Measurements from ENCODE around the gene SCARB1. TPM values are rescaled to one million over a fixed set of nuclear protein-coding genes. Genes with fewer than 3 reads are reported as not detected.

SCARB1 gene
- total RNA-seq, 2 experiments from 2014 or later = 18.2 to 18.3 TPM

DNA sequence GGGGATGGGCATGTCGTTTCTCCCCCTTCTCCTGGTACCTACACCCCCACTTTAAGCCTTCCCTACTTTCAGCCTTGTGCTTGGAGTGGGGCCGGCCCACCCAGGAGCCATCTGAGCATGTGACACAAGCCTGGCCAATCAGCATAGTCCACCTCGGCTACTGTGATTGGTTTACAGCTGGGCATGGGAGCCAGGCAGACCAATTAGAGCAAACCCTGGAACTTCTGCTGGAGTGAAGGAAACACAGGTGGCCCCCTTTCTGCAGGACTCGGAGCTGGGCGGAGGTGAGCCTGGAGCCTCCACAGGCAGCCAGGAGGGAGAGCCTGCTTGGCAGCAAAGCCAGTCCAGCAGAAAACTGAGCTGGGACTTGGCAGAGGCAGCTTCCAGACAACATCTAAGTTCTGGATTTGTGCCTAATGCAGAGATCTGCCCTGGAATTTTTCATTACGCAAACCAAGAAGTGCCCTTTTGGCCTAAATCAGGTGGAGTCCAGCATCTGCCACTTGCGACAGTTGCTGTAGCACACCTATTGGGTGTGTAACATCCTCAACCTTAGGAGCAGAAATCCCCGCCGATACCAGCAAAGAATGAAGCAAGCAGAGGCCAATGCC lies 59.5 kb downstream of the SCARB1 start:
- DNase-seq = no peak
- no peak overlapping the region for H3K27ac Mint-ChIP-seq
- intact Hi-C loops (cut with micrococcal nuclease) = no loop called here

DNA sequence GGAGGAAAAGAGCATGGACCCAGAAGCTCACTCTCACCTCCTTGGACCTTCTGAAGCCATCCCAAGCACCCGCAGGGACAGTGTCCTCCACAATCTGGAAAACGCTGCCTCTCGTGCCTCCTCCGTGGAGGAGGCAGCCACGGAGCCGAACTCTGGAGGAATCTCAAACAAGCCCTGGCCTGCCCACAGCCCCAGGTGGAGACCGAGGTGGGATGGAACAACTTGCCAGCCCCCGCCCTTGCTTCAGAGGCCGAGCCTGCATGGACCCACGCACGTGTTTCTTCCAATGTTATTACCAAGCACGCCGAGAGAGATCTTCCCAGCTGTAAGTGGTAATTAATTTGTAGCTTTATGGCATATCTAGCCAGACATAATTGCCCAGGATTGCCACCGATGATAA lies 61.3 kb downstream of the SCARB1 start:
- Mint-ChIP-seq H3K9me3 (no peaks in the 10 kb centered on the region), H3K4me3 (no peak overlapping the region), H3K4me1 (ENCODE audit: low read depth) (no peaks in the 10 kb centered on the region), H3K27ac (no peak overlapping the region), H3K27me3 (ENCODE audit: low read depth) (no peaks in the 10 kb centered on the region), H3K36me3 (ENCODE audit: low read depth) (peaks cover 15% of the 10 kb centered on the region)
- no peak for DNase-seq
- intact Hi-C loops (cut with micrococcal nuclease) = no loop called here
- CTCF ChIA-PET = no interaction called here

More for the DNA sequence above, 59.5 kb downstream of the SCARB1 start:
- CTCF ChIA-PET = no interaction called here
- Mint-ChIP-seq H3K4me3 (no peak overlapping the region), H3K27me3 (ENCODE audit: low read depth) (no peaks in the 10 kb centered on the region), H3K9me3 (no peaks in the 10 kb centered on the region), H3K36me3 (ENCODE audit: low read depth) (peaks cover 6% of the 10 kb centered on the region), H3K4me1 (ENCODE audit: low read depth) (no peaks in the 10 kb centered on the region)

DNA sequence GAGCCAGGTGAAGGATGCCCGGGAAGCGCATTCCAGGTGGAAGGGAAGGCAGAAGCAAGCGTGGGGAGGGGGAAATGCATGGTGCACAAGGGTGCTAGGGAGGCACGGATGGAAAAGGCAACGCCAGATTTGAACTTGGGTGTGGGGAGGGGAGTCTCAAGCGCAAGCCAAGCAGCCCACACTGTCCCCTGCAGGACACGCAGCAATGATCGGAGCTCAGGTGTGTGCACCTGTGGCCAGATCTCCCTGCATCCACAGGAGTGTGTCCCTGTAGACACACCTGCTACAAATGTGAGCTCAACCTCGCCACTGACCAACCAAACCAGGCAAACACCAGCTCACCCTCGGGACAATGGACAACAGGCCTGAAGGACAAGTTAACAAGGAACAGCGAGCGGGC lies 63.2 kb downstream of the SCARB1 start:
- peaks cover 12% of the 10 kb centered on the region for H3K4me1 Mint-ChIP-seq (ENCODE audit: low read depth)
- intact Hi-C loops (cut with micrococcal nuclease) = no loop called here
- H3K27ac Mint-ChIP-seq = no peak overlapping the region
- CTCF ChIA-PET = interaction anchor here (0.5 to 0.7 kb wide), 4 partner anchors 11 to 769 kb away, joined by 3 to 5 read pairs (median 4); no protein-coding TSS in a partner anchor
- no peaks in the 10 kb centered on the region for H3K27me3 Mint-ChIP-seq (ENCODE audit: low read depth)
- no peak for DNase-seq
- peaks cover 13% of the 10 kb centered on the region for H3K36me3 Mint-ChIP-seq (ENCODE audit: low read depth)
- no peak overlapping the region for H3K4me3 Mint-ChIP-seq
- H3K9me3 Mint-ChIP-seq = no peaks in the 10 kb centered on the region

DNA sequence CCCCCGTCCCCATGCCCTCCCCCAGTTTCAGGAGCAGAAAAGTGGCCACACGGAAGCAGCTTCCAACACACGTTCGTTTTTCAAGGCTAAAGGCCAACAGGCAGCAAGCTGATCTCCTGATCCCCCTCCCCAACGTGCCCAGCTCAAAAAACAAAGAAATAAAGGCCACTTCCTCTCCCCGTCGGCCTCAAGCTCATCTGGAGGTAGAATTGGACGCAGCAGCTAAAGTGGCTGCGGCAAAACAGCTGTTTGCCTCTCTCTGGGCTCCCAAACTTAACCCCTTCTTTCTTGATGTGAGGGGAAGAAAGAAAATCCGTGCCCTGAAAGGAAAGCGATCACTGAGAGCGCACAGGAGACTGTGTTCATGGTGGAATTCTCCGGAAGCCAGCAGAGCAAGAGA lies 66.3 kb downstream of the SCARB1 start:
- Mint-ChIP-seq H3K9me3 (no peaks in the 10 kb centered on the region), H3K4me1 (ENCODE audit: low read depth) (peaks cover 13% of the 10 kb centered on the region), H3K4me3 (no peak overlapping the region), H3K36me3 (ENCODE audit: low read depth) (peaks cover 17% of the 10 kb centered on the region), H3K27ac (no peak overlapping the region), H3K27me3 (ENCODE audit: low read depth) (no peaks in the 10 kb centered on the region)
- DNase-seq = no peak
- CTCF ChIA-PET = no interaction called here
- intact Hi-C loops (cut with micrococcal nuclease) = no loop called here

DNA sequence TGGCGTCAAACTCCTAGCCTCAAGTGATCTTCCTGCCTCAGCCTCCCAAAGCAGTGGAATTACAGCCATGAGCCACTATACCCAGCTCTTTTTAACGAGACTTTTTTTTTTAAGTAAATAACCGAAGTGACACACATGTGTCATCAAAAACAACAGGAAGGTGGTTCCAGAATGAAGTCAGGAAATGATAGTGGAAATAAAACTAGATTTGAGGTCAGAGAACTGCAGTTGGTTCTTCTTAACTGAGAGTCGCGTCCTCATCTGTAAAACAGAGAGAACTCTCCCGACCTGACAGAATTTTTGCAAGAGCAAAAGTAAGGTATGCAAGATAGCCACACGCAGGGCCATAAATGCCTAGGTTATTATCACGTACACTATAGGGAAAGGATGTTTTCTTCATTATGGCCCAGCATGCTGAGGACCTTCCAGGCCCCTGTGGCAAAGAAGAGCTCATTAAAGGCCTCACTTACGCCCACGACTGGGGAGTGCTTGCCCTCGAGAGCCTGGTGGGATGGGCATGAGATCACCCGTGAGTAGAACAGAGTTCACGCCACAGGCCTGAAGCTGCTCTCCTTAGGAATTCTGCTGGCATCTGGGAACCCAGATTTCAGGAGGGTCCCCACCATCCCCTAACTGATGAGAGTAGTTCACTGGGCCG lies 67.2 kb downstream of the SCARB1 start:
- Mint-ChIP-seq H3K4me3 (no peak overlapping the region), H3K9me3 (no peaks in the 10 kb centered on the region), H3K4me1 (ENCODE audit: low read depth) (peaks cover 13% of the 10 kb centered on the region), H3K36me3 (ENCODE audit: low read depth) (peaks cover 17% of the 10 kb centered on the region), H3K27ac (no peak overlapping the region), H3K27me3 (ENCODE audit: low read depth) (no peaks in the 10 kb centered on the region)
- DNase-seq = no peak
- intact Hi-C loops (cut with micrococcal nuclease) = loop anchor here (1.0 kb wide), 1 partner anchor 22 kb away; no protein-coding TSS in a partner anchor
- CTCF ChIA-PET = interaction anchor here (0.5 to 1.9 kb wide), 3 partner anchors 110 to 1620 kb away, joined by 3 to 5 read pairs (median 3); no protein-coding TSS in a partner anchor

DNA sequence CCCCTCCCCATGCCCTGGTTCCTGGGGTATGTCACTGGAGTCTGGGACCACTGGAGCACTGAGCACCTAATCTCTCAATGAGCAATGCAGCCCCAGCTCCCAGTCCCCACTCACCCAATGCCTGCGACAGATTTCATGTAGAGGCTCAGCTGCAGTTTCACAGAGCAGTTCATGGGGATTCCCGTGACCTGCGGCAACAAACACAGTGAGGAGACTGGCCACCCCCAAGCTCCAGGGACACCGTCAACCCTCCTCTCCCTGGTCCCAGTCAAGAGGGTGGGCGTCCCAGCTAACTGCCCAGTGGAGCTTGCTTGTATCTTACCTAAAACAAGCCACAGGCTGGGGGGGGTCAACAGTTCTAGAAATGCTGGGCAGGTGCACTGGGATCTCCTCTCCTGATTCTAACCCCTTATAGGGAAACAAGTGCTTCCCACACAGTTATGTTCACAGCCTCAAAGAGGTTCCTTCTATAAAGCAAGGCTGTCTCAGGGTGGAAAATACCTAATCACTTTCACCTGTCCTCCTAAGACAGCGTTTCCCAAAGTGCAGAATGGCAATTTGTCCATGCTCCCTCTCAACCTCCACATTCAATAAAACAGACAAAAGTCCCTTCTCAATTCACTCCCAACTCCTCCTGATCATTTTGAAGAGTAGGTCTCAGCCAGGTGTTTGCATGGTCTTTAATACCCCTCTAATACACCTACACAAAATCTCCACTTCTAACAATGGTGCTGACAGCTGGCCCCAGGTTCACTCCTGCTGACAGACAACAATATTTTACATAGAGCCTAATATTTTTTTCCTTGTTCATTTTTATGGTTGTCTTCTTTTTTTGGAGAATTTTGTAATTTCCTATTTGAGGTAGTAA lies 68.3 kb downstream of the SCARB1 start:
- H3K4me1 Mint-ChIP-seq (ENCODE audit: low read depth) = peaks cover 13% of the 10 kb centered on the region
- CTCF ChIA-PET = interaction anchor here (1.9 kb wide), 1 partner anchor 111 kb away, joined by 5 read pairs; no protein-coding TSS in a partner anchor
- no peaks in the 10 kb centered on the region for H3K27me3 Mint-ChIP-seq (ENCODE audit: low read depth)
- no peak overlapping the region for H3K4me3 Mint-ChIP-seq
- no peak overlapping the region for H3K27ac Mint-ChIP-seq
- no peaks in the 10 kb centered on the region for H3K9me3 Mint-ChIP-seq
- DNase-seq = no peak
- intact Hi-C loops (cut with micrococcal nuclease) = no loop called here
- H3K36me3 Mint-ChIP-seq (ENCODE audit: low read depth) = peaks cover 17% of the 10 kb centered on the region

DNA sequence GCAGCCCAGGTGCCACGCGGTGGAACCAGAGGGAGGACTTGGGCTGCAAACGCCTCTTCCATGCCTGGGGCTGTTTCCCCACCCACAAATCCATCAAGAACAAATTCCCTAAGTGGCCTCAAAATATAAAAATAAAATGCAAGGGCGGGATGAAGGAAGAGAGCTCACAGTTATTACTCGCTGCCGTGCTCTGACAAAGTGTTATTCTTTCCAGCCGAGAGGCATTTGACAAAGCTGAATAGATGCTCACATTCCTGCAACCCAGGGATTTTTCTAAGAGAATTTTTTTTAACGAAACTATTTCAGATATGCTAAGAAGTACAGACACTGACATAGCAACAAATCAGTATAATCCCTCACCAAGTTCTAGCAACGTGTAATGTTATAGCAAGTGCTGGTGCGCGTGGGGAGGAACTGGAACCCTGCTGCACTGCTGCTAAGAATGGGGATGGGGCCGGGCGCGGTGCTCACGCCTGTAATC lies 70.7 kb downstream of the SCARB1 start:
- Mint-ChIP-seq H3K27ac (no peak overlapping the region), H3K4me3 (no peak overlapping the region), H3K27me3 (ENCODE audit: low read depth) (no peaks in the 10 kb centered on the region), H3K9me3 (no peaks in the 10 kb centered on the region), H3K4me1 (ENCODE audit: low read depth) (peaks cover 13% of the 10 kb centered on the region), H3K36me3 (ENCODE audit: low read depth) (peaks cover 12% of the 10 kb centered on the region)
- CTCF ChIA-PET = interaction anchor here (0.6 kb wide), 1 partner anchor 66 kb away, joined by 5 read pairs; no protein-coding TSS in a partner anchor
- intact Hi-C loops (cut with micrococcal nuclease) = no loop called here
- no peak for DNase-seq

DNA sequence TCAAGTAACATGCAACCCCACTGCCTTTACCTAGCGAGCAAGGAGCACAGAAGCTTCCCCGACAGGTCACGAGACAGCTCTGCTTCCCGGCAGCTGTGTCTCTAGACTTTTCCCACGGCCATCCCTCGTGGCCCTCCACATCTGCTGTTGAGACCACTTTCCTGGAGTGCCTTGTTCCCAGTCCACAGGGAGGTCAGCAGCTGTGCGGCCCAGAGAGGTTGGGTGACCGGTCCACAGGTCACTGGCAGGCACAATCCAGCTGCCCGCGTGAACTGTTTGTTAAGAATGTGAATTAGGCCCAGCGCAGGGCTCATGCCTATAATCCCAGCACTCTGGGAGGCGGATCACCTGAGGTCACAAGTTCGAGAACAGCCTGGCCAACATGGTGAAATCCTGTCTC lies 71.5 kb downstream of the SCARB1 start:
- no peaks in the 10 kb centered on the region for H3K9me3 Mint-ChIP-seq
- DNase-seq = no peak
- intact Hi-C loops (cut with micrococcal nuclease) = no loop called here
- peaks cover 13% of the 10 kb centered on the region for H3K4me1 Mint-ChIP-seq (ENCODE audit: low read depth)
- CTCF ChIA-PET = no interaction called here
- H3K4me3 Mint-ChIP-seq = no peak overlapping the region
- peaks cover 11% of the 10 kb centered on the region for H3K36me3 Mint-ChIP-seq (ENCODE audit: low read depth)
- no peak overlapping the region for H3K27ac Mint-ChIP-seq
- no peaks in the 10 kb centered on the region for H3K27me3 Mint-ChIP-seq (ENCODE audit: low read depth)

DNA sequence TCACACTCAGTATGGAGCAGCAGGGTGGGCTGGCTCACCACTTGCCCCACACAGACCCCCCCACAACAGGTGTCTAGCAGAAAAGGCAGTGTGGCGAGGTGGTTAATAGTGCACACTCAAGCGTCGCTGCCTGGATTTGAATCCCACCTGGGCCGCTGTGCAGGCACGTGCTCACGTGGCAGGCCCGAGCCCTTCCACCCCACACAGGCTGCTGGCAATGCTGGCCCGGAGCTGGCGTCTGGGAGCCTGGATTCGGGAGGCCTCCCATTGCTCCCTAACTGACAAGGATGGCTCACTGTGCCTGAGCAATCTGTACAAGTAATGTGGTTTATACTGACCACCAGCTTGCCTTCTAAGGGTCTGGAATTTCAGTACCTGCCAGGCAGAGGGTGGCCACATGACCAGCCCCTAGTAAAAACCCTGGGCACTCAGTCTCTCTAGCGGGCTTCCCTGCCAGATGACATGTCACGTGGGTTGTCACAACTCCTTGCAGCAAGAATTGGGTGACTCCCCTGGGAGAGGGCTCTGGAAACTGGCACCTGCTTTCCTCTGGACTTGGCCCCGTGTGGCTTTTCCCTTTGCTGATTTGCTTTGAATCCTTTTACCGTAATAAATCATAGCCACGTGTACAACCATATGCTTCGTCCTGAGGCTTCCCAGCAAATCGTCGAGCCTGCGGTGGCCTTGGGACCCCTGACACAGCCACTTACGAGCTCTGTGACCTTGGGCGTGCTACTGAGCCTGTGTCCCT lies 72.8 kb downstream of the SCARB1 start:
- Mint-ChIP-seq H3K36me3 (ENCODE audit: low read depth) (peaks cover 9% of the 10 kb centered on the region), H3K4me3 (no peak overlapping the region), H3K27ac (no peak overlapping the region), H3K9me3 (no peaks in the 10 kb centered on the region), H3K27me3 (ENCODE audit: low read depth) (no peaks in the 10 kb centered on the region), H3K4me1 (ENCODE audit: low read depth) (peaks cover 2% of the 10 kb centered on the region)
- CTCF ChIA-PET = no interaction called here
- DNase-seq = no peak
- intact Hi-C loops (cut with micrococcal nuclease) = no loop called here

DNA sequence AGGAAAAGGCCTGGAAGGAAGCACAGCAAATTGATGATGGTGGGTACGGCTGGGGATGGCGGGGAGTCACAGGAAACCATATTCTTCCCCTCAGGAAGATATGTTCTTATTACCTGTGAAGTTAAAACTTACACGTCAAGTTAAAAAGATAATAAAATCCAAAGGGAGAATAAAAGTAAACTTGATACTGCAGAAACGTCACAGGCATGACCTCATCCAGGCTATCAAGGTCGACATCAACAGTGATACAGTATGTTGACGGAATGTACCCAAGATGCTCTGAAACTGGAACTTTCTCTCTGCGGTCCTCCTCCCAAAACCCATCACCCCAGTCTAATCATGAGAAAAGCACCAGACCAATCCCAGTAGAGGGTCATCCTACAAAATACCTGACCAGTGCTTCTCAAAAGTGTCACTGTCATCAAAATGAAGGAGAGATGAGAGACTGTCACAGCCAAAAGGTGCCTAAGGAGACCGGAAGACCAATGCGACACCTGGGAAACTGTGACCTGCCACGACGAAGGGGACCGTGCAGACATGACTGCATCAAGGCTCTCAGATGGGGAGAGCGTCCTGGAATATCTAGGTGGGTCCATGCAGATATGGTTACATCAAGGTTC lies 74.6 kb downstream of the SCARB1 start:
- H3K4me3 Mint-ChIP-seq = no peak overlapping the region
- no peaks in the 10 kb centered on the region for H3K27me3 Mint-ChIP-seq (ENCODE audit: low read depth)
- DNase-seq = no peak
- intact Hi-C loops (cut with micrococcal nuclease) = no loop called here
- H3K9me3 Mint-ChIP-seq = no peaks in the 10 kb centered on the region
- CTCF ChIA-PET = no interaction called here
- no peak overlapping the region for H3K27ac Mint-ChIP-seq
- H3K36me3 Mint-ChIP-seq (ENCODE audit: low read depth) = peaks cover 8% of the 10 kb centered on the region
- H3K4me1 Mint-ChIP-seq (ENCODE audit: low read depth) = no peaks in the 10 kb centered on the region

DNA sequence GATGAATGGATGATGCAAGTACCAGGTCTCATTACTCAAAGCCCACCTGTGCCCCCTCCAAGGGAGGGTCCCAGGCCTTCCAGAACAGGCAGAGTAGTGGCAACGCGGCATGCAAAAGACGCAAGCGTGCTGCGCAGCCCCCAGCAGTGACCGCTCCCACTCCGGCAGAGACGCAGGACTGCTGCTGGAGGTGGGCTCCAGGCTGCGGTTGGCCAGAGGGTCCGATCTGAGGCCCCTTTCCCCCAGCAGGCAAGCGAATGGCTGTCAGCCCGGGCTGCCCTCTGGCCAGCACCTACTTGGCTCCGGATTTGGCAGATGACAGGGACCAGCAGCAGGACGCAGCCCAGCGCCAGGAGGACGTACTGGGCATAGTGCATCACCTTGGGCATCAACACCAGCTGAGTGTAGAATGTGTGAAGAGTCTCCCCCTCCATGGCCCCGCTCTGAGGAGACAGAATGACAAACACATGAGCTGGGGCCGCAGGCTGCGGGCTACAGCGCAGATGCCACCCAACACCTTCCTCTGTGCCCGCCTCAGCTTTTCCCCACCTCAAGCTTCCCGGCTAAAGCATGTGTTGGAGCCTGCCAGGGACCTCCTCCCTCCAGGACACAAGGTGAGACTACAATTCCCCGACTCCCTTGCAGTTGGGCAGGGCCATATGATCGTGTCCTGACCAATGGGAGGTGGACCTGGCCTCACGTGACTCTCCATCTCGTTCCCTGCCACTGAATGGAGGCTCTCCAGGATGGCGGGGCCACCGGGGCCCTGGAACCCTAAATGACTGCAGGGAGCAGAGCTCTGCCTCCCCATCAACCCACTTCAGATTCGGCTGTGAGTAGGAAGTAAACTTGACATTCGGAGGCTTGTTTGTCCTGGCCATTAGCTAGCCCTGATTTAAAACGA lies 77.4 kb downstream of the SCARB1 start:
- Mint-ChIP-seq H3K36me3 (ENCODE audit: low read depth) (peaks cover 6% of the 10 kb centered on the region), H3K27ac (no peak overlapping the region), H3K4me1 (ENCODE audit: low read depth) (no peaks in the 10 kb centered on the region), H3K4me3 (no peak overlapping the region), H3K27me3 (ENCODE audit: low read depth) (no peaks in the 10 kb centered on the region), H3K9me3 (no peaks in the 10 kb centered on the region)
- DNase-seq = no peak
- CTCF ChIA-PET = interaction anchor here (0.5 to 1.0 kb wide), 2 partner anchors 14 to 217 kb away, joined by 3 read pairs; no protein-coding TSS in a partner anchor
- intact Hi-C loops (cut with micrococcal nuclease) = no loop called here

All from activated naive CD4-positive, alpha-beta T cell treated with anti-CD3 and anti-CD28 coated beads for 36 hours (primary cell).